DMS114 treated with DMSO at 0.1 percent for 48 hours (cell line): ENCODE data around the gene FAM149A.

Experiments
- DNase-seq: peaks from one replicate; lab custom pipeline; 2025; ENCODE audit not compliant: unreplicated experiment; lab: John Stamatoyannopoulos, UW

The FAM149A gene

DNA sequence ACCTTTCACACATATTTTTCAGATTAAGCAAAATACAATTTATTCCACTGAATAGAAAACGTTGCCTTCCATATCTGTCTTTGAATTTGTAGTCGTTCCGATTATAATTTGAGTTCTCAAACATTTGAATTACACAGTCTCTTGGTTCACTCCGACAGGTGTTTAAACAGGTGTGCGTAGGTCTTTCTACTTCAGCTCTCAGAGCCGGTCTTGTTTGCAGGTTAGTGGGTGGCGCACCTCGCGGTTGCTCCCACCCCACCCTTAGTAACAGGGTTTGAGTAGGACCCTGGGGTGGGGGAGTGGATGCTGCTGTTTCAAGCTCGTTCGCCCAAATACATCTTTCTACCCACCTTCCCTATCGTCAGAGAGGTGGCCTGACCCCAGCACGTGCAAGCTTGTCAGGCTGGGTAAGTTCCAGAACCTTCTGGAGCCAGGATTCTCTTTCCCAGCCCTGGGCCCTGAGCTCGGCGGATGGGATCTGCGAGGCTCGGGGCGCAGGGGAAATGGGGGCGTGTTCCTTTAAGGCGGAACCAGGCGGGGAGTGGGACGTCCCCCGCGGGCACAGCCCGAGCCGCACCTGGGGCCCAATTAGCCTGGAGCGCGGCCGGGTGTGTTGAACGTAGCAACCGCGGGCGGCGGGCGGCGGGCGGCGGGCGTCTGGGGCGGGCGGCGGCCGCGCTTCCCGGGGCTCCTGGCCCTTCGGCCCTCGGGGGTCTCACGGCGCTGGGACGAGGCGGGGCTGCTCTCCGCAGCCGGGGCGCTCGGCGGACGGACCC, at the start of gene FAM149A:
TSS of gene FAM149A (plus strand) at position 591 of the 776 bp plus-strand sequence.
- no peak for DNase-seq

DNA sequence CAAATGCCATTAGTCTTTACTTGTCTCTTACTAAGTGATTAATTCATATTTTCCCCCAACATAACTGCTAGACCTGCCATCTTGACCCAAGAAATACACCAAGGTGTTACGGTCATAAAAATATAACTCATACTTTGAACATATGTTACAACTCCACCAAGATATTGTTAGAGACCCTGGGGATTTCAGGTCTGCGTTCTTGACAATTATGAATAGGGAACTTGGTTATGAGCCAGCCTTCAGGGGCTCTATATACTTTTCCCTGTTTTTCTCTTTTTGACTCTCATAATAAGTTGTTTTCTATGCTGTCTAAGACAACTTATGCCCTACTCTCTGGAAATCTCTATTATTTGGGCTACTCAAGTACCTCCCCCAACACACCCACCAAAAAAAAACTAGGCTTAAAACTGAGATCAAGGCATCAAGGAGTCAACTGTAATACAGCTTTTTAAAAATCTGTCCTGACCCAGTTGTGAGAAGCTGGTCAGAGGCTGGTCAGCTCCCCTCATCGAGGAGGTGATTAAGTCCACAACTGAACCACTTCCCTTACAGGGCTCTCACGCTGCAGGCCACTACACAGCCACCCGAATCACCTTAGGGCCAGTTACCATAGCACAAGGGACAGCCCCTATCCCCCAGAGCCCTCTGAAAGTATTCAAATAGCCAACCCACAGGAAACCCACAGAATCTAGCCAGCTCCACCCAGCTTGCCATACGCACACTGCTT, 46.1 kb upstream of the FAM149A start:
- DNase-seq, result no peak

DNA sequence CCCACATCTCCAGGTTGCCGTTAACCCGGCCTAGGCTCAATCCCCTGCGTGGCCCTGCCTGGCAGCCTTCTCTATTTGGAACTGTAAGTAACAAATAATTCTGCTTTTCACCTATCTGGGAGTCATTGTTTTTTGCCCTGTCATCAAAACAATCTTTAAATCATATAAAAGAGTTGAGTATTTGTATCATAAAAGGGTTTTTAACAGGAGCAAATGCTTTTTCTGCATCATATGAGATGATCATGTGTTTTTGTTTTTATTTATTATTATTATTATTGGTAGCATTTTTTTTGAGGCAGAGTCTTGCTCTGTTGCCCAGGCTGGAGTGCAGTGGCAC, 45.6 kb upstream of the FAM149A start:
- no peak for DNase-seq

DNA sequence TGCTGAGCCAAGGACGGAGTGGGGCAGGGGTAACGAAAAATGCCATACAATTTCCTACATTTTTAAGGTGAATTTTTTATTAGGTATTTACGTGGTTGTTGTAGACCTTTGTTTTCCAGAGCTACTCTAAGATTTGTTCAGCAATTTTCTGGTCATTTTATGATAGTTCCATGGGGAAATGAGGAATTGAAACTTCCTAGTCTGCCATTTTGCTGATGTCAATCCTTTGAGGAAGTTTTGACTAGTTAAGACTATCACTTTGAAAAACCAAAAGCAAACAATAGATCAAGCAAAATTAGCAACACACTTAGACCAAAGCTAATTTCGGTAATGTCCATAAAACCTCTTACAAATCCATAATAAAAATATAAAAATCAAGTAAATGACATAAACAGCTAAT, 42.6 kb upstream of the FAM149A start:
- DNase-seq, result no peak

GRCh38 chr4:186067757-186068385, 36.6 kb upstream of the FAM149A start:
- peak; percentile 69 for DNase-seq

- no peak for DNase-seq
Observed at GRCh38 chr4:186068581-186069348, 35.7 kb upstream of the FAM149A start, which contains the start of gene TLR3. TSS of gene TLR3 (plus strand) at chr4:186069156. CDS start at chr4:186076620, 7,464 bp downstream.

GRCh38 chr4:186069729-186070128, 34.8 kb upstream of the FAM149A start:
- DNase-seq, result no peak

- DNase-seq, result no peak
Observed at GRCh38 chr4:186072516-186072915, 32.0 kb upstream of the FAM149A start.

- no peak for DNase-seq
Observed at GRCh38 chr4:186074189-186074588, 30.3 kb upstream of the FAM149A start.

DNA sequence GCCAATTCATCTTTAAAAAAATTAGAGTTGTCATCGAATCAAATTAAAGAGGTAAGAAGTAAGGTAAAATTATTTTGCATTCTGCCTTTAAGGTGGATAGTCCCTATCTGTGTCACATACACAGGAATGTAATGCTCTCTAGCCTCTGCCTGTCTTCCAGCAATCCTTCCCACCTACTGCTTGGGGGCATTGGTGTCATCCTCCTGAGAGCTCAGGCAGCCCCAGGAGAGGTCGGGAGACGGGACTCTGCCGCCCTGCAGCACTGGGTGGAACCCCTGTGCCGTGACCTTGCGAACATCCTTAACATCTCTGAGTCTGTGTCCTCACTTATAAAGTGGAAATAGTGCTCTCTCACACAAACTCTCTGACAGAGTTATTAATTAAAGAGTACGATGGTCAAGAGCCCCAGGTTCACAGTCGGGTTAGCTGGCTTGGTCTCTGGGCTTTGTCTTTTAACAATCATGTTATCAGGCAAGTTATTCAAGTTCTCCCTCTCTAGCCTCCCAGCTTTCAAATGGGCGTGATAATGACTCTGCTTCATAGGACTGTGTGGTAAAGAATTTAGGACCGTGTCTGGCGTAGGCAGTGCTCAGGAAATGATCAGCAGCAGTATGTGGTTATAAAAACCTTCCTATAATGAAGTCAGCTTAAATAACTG, 25.4 kb upstream of the FAM149A start:
- DNase-seq, result no peak

DNA sequence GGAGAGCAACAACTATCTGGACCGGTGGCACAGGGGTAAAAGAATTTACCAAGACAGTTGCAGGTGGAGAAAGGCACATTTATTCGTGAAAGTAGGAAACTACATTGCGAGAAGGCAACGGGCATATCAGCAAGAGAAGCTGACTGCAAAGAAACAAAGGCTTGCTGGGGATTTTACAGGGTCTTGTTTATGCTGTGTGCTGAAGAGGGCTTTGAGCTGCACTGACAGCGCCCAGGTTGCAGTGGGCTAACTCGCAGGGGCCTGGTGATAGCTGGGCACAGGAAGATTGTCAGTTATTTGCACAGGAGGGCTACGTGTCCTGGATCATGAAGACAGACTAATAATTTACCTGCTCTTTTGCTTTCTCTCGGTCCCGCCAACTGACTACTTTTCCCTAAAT, 24.8 kb upstream of the FAM149A start:
- DNase-seq, result no peak

GRCh38 chr4:186081202-186081807, 23.2 kb upstream of the FAM149A start:
- no peak for DNase-seq

GRCh38 chr4:186082221-186082620, 22.3 kb upstream of the FAM149A start:
- DNase-seq, result no peak

GRCh38 chr4:186088523-186088922, 16.0 kb upstream of the FAM149A start:
- no peak for DNase-seq

- DNase-seq, result no peak
Observed at GRCh38 chr4:186092296-186092695, 12.2 kb upstream of the FAM149A start.

DNA sequence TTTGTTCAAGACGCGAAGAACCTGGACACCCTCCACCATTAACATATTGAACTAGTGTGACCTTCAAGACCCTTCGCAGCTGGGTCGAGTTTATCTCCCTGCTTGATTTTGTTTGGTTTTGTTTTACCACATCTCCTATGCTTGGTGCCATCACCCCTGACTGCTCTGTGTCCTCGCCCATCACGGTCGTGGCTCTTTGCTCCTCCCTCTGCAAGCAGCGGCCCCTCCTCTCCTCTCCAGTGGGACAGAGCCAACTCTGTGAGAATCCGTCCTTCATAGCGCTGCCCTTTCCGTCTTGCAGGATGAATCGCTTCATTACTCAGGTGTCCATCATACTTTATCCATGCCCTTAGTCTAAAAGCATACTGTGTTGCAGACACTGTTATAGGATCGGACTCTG, 9.1 kb upstream of the FAM149A start:
- no peak for DNase-seq

- DNase-seq, result no peak
Observed at GRCh38 chr4:186096681-186097165, 7.8 kb upstream of the FAM149A start.

- DNase-seq, result no peak
Observed at GRCh38 chr4:186097386-186097785, 7.1 kb upstream of the FAM149A start.

DNA sequence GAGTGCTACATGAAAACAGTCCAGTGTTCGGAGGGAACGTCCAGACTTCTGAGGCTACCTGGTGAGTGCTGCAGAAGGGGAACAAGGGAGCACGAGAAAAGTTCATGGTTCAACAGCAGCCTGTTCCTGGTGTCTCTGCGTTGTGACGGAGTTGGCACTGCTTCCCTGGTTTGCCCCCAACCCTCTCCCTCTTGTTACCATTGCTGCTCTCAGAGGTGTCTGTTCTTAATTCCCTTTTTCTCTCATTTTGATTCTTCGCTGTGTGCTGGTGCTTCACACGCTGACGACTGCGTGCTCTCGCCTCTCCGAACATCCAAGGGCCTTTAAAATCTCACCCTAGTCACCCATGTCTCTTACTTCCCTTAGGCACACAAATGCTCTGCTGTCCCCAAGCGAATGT, 1.6 kb upstream of the FAM149A start:
- no peak for DNase-seq
